Measurements from ENCODE around the gene EPHB2.
"Not testable (repeated sequence)": the region's sequence is repeated elsewhere in the genome, so short reads cannot be mapped to it uniquely, and the experiment has no call there.

The EPHB2 gene

DNA sequence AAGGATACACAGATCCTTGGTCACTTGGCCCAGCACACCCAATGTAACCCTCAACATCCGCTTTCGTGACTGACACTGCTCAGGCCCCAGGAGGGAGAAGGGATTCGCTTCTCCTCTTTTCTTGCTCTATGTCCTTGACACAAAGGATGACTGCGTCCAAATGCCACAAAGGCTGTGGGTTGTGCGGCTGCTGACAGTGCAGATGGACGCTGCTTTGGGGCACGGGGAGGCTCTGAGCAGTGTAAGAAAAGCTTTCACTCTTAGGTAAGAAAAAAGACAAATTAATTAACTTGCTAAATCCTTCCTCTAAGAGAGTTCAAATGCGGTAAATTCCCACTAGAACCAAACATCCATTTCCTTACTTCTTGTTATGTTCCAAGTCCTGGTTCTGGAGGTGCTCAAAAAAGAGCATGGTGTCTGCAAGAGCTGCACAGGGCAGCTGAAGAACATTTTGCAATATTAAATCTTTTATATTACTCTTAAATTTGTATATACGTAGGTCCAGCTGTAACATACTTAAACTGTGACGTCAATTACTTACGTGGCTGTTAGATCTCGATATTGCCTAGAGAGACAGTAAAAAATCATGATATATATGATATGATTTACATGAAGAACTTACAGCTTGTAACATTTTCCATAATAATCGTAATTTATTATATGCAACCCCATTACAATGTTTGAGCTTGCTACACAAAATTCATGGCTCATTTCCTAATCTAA, 19.4 kb upstream of the EPHB2 start:
- DNase-seq = no peak

DNA sequence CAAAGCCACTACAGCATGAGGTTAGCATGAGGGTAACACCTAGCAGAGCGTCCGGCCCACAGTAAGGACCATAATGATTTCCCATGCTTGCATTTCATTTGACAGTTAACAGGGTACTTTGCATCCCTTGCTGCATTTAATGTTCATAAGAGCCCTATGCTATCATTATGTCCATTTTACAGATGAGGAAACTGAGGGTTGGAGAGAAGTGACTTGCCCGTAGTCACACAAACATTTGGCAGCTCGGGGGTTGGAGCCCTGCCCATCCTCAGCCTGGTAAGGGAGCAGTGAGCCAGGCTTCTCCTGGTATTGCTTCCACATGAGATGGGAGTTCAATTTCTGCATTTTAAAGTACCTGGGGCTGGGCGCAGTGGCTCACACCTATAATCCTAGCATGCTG, 16.5 kb upstream of the EPHB2 start:
- no peak for DNase-seq

- DNase-seq = no peak
These were observed 14.0 kb upstream of the EPHB2 start for GRCh38 chr1:22696610-22697009.

DNA sequence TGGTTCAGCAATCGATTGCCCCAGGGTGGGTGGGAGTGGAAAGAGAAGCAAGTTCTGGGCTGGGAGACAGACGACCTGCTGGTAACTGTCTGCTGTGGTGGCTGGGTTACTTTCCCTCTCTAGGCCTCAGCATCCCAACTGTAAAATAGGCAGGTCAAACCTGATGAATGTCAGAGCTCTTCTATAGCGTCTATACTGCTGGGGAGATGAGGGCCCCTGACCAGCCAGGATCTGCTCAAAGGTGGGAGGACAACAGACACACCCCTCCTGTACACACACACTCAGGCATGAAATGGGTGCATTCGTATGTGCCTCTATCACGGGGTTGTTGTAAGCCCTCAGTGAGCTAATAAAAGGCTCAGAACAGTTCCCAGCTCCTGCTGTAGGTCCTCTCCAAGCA, 12.7 kb upstream of the EPHB2 start:
- DNase-seq = no peak

GRCh38 chr1:22699681-22700520, 10.7 kb upstream of the EPHB2 start:
- DNase-seq = no peak

- DNase-seq = no peak
These were observed 8.1 kb upstream of the EPHB2 start for GRCh38 chr1:22702296-22703085.

- DNase-seq = peak; percentile 50
These were observed 6.1 kb upstream of the EPHB2 start for GRCh38 chr1:22704440-22705067.

DNA sequence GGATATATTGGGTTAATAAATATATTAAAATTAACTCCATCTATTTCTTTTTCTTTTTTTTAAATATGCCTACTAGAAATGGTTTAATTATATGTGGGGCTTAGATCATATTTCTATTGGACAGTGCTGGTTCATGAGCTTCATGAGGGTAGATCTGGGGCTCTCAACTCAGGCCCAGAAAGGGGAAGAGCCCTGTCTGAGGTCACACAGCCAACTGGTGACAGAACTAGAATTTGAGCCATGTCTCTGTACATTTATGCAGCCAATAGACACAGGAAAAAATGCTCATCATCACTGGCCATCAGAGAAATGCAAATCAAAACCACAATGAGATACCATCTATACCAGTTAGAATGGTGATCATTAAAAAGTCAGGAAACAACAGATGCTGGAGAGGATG, 5.1 kb upstream of the EPHB2 start:
- DNase-seq = no peak

DNA sequence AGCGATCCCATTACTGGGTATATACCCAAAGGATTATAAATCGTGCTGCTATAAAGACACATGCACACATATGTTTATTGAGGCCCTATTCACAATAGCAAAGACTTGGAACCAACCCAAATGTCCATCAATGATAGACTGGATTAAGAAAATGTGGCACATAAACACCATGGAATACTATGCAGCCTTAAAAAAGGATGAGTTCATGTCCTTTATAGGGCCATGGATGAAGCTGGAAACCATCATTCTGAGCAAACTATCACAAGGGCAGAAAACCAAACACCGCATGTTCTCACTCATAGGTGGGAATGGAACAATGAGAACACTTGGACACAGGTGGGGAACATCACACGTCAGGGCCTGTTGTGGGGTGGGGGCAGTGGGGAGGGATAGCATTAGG, 4.5 kb upstream of the EPHB2 start:
- DNase-seq = not testable (repeated sequence)

DNA sequence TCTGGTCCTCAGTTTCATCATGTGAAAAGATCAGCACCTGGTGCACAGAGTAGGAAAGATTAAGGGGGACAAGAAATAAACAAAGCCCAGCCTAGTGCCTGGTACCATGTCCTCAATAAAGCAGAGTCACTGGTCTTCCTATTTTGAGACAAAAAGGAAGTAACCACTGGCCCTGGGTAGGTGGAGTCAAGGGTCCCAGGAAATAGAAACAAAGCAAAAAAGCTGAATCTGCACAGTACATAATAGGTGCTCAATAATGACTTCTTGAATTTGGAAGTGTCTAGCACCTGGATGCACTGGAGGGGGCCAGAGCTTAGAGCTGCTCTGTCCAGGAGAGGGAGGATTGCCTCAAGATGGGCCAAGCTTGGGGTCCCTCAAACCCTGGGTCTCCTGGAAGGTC, 1.9 kb upstream of the EPHB2 start:
- DNase-seq = no peak

- no peak for DNase-seq
These were observed 1.4 kb upstream of the EPHB2 start for GRCh38 chr1:22709227-22709626.

DNA sequence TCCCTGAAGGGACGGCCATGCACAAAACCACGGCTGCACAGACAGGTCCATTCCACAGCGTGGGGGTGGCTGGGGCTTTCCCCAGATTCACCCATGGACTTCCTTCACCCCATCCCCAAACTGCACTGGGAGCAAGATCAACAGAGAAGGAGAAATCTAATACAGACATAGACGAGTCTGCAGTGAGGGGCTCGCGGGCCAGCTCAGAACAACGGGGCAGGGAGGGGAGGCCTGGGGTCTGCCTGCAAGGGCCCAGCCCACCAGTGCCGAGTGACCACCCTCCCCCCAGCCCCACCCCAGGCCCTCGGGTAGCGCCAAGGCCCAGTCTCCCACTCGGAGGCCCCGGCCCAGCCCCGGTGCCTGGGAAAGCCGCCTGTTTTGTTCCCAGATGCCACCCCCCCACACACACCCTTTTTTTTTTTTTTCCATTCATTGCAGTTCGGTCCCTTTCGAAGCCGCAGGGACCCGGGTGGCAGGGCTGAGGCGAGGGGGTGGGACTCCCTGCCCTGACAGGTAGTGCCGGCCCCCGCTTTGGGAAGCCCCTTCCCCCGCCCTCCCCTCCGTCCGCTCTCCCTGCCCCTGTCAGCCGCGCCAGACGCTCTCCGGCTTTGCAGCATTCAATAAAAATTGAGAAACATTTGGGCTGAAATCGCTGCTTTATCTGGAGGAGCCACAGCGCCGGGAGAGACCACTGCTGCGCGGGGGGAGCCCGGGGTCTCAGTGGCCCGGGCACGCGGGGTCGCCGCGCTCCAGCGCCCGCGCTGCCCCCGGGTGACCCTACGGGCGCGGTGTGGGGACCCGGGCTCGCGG, 543 bp upstream of the EPHB2 start:
- no peak for DNase-seq

DNA sequence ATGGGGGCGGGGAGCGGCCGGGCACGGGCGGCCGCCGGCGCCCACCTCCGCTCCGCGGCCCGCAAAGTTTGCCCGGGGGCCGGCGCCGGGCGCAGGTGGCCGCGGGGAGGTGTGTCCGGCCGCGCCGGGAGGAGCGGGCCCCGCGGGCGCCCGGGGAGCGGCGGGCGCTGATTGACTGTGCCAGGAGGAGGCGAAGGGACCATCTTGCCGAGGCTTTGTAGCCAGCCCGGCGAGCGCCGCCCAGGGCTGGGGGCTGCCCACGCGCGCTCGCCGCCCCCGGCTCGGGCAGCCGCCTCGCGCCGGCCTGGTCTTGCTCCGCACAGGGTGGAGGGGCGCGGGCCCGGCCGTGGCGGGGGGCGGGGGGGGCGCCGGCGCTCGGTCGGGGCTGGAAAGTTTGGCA, 432 bp downstream of the EPHB2 start:
- DNase-seq = no peak

DNA sequence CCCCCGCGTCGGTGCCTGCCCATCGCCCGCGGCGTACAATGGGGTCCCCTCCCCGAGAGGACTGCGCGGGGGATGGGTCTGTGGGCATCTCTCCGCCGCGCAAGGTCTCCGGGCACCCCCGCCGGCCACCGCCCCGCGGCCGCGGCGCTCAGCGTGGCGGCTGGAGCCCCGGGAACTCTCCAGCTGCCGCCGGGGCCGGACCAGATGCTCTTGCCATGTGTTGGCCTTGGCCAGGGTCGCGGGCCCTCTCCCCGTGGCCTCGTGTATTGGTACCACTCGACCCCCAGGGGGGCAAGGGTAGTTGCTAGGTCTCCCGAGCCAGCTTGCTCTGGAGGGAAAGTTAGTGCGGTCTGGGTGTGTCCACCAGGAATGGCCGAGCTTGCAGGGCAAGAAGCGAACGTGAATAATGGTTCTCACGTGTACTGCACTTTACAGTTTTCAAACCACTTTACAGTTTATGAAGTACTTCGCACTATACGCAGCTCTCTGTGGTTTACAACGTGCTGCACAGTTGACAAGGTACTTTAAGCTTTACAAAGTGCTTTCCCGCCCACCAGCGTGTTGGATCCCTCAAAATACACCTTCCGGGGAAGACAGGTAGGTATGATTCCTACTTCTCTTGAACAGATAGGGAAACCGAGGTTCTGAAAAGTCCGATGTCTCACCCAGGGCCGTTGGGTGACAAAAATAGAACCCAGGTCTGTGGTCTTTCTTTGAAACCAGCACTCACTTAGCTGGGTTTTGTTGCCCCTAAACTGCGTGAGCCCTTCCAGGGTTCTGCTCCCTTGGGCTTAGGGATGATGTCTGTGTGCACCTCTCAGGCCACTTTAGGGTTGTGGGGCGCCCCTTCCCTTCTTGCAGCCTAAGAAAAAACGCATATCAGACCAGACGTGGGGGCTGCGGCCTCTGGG, 1.2 kb downstream of the EPHB2 start:
- no peak for DNase-seq

DNA sequence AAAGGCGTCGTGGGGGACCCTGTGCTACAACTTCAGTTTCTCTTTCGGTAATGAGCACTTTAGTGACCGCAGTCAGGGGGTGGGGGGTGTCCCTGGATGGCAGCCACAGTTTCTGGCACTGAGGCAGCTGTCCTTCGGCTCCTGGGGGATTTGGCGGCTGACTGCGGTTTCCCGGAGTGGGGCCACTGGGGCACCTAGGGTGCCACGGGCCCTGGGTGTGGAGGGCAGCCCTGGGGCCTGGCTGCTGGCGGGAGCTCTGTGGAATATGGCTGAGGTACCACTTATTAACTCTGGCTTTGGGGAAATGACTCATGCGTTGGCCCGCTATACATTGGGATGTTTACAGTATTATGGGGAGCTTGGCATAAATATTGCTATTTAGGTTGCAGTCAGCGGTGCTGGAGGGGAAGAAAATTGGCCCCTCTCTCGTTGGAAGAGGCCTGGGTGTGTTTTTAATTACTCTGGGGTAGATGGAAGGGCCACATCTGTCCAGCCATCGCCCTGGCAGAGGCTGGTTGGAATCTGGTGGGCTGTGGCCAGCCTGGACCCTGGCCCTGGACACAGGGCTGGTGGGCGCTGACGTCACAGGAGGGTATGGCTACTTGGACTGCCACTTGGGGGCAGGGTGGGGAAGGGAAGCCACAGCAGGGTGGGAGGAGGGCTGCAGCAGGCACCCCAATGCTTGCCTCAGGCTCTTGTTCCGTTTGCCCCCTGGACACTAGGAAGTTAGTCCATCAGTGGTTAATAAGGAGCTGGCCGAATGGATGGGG, 2.0 kb downstream of the EPHB2 start:
- no peak for DNase-seq

DNA sequence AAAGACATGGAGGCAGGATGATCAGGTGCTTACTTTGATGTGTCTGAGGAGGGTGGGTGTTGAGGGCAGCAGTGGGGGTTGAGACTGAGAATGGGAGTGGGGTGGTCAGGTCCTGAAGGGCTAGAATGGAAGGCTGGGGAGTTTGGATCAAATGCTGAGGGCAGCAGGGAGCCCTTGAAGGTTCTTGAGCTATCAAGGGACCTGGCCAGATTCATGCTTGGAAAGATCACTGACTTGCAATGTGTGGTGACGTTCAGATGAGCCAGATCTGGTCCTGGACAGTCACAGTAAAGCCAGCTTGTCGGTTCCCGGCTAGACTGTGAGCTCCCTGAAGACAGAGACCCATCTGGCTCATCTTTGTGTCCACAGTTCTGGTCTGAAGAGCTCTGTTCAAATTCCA, 3.8 kb downstream of the EPHB2 start:
- no peak for DNase-seq

DNA sequence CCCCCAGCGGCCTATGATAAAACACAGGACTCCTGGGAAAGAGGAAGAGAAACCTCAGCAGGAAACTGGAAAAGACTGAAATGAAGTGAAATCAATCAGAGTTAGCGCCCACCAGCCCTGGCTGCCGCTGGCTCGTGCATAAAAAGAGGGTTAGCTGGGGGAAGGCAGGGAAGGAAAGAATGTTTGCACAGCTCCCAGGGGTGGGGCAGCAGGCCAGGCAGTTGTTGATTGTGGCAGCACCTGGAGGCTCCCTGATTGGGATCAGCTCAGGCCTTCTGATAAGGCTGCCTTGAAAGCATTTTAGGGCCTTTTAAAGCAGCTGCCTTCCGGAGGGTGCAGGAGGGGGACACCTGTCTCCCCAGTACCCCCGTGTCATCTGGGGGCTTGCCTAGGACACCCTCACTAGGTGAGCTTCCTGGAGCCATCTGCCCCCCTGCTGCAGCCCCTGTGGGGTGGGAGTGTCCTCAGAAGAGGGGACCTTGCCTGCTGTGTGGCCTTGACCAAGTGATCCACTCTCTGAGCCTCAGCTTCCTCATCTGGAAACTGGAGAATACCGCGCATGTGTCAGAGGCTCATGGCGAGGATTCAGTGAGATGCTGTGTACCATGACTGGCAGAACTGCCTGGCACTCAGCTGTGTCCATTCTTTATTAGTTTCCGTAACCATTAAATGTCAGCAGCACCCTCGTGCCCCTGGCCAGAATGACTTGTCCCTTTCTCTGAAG, 6.6 kb downstream of the EPHB2 start:
- no peak for DNase-seq

DNA sequence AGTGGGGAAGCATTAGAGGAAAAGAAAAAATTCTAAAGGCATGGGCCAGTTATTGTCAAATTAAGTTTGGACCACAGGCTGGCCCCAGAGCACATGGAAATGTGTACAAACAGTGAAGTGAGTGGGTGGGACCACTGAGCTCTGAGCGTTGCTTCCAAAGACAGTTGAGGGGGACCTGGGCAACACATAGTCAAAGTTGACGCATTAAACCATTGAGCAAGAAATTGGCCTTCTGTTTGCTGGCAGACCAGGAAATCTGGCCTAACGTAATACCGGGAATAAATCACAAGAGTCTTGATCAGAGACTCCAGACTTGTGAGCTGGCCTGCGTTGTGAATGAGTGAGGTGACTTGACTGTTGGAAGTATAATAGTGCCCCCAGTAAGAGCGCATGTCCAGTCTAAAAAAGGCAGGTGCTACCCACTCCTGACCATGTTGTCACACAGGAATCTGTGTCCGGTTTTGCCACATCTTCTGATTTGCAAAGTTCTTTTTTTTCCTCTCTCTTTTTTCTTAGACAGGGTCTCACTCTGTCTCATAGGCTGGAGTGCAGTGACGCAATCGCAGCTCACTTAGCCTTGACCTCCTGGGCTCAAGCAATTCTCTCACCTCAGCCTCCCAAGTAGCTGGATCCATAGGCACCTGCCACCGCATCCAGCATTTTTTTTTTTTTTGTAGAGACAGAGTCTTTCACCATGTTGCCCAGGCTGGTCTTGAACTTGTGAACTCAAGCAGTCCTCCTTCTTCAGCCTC, 10.7 kb downstream of the EPHB2 start:
- DNase-seq = no peak

Measured in GOT3 (cell line).